ENCODE data around the gene ISCU.
"Not testable (repeated sequence)": the region's sequence is repeated elsewhere in the genome, so short reads cannot be mapped to it uniquely, and the experiment has no call there.

The ISCU gene

GRCh38 chr12:108570743-108571608, 8.6 kb downstream of the ISCU start:
- DNase-seq (ENCODE audit: low spot score), result no peak

DNA sequence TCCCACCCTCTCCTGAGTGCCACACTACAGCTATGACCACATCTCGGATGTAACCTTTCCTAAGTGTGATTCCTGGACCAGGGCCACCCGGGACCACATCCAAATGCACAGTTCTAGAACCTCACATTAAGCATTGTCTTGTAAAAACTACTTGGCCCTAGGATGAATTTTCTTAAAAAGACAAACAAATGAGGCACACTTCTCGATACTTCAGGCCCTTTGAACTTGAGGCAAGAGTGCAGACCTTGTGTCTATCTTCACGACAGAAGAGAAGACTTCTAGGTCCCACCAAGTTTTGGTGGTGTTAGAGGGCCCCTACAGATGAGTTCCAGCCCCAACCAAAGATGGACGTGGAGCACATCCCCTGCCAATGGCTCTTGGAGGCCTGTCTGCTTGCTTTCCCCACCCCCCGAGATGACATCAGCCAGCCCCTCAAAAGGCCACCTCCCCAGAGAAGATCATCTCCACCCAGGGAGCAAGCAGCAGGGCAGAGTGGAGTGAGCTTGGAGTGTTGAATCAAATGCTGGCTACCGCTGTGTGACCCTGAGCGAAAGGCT, 9.3 kb downstream of the ISCU start:
- no peak for DNase-seq (ENCODE audit: low spot score)

DNA sequence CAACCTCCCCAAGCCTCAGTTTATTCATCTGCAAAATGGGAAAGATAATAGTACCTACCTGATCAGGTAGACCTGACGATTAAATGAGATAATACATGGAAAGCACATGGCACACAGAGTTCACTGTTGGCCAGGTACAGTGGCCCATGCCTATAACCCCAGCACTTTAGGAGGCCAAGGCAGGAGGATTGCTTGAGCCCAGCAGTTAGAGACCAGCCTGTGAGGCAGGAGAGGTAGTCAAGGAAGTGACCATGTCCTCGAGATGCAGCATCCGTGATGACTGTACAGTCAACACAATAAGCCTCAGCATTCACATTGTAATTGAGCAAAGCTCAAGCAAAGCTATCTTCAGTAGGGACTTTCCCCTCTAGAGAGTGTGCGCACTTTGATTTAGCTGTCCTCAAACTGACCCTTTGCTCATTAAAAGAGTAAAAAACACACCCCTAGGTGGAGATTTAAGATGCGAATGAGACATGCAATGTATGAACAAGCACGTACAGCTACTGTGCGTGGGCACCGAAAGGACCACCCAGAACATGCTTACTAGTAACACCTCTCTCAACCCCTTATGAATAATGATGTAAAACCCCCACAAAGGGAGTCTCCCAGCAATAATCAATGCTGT, 9.9 kb downstream of the ISCU start:
- DNase-seq (ENCODE audit: low spot score), result no peak

GRCh38 chr12:108573317-108573716, 10.9 kb downstream of the ISCU start:
- DNase-seq (ENCODE audit: low spot score), result no peak

GRCh38 chr12:108574276-108574675, 11.9 kb downstream of the ISCU start:
- DNase-seq (ENCODE audit: low spot score), result not testable (repeated sequence)

DNA sequence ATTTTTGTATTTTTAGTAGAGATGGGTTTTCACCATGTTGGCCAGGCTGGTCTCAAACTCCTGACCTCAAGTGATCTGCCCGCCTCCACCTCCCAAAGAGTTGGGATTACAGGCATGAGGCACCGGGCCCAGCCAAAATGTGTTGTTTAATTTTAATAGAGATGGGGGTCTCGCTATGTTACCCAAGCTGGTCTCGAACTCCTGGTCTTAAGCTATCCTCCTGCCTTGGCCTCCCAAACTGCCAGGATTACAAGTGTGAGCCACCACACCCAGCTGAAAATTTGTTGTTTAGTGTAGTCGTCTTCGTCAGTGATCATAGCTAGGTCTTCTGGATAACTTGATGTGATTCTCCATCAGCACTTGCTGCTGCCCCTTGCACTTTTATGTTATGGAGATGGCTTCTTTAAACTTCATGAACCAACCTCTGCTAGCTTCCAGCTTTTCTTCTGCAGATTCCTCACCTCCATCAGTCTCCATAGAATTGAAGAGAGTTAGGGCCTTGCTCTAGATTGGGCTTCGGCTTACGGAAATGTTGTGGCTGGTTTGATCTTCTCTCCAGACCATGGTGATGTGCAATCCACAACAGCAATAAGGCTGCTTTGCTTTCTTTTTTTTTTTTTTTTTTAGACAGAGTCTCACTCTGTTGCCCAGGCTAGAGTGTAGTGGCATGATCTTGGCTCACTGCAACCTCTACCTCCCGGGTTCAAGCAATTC, 13.0 kb downstream of the ISCU start:
- DNase-seq (ENCODE audit: low spot score), result no peak

- no peak for DNase-seq (ENCODE audit: low spot score)
Observed at GRCh38 chr12:108576660-108577234, 14.4 kb downstream of the ISCU start.

DNA sequence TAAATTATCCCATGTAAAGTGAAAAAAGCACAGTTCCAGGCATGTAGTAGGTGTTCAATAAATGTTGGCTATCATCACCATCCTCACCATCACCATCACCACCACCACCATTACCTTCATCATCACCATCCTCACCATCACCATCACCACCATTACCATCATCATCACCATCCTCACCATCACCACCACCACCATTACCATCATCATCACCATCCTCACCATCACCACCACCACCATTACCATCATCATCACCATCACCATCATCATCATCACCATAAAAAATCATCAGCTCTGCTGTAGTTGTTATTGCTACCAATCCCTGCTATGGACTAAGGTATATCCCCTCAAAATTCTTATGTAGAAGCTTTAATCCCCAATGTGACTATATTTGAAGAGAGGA, 15.1 kb downstream of the ISCU start:
- no peak for DNase-seq (ENCODE audit: low spot score)

DNA sequence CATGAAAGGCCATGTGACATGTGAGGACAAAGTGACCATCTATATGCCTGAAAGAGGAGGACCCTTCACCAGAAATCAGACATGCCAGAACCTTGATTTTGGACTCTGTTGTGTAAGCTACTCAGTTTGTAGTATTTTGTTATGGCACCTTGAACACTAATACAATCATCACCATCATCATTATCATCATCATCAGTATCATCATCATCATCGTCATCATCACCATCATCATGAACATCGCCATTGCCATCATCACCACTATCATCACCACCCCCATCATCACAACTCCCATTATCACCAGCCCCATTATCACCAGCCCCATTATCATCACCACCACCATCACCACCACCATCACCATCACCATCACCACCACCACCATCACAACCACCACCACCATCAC, 15.9 kb downstream of the ISCU start:
- no peak for DNase-seq (ENCODE audit: low spot score)

DNA sequence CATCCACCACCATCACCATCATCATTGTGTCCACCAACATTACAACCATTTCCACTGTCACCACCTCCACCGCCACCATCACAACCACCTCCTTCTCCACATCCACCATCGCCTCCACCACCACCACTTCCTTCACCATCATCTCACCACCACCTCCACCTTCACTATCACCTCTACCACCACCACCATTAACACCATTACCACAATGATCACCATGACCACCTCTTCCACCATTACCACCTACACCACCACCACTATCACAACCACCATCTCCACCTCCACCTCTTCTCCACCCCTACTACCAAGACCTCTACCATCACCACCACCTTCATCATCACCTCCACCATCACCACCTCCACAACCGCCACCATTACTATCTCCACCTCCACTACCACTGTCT, 16.4 kb downstream of the ISCU start:
- DNase-seq (ENCODE audit: low spot score), result no peak

- DNase-seq (ENCODE audit: low spot score), result no peak
Observed at GRCh38 chr12:108580531-108580930, 18.1 kb downstream of the ISCU start.

GRCh38 chr12:108581311-108582227, 19.2 kb downstream of the ISCU start:
- no peak for DNase-seq (ENCODE audit: low spot score)

DNA sequence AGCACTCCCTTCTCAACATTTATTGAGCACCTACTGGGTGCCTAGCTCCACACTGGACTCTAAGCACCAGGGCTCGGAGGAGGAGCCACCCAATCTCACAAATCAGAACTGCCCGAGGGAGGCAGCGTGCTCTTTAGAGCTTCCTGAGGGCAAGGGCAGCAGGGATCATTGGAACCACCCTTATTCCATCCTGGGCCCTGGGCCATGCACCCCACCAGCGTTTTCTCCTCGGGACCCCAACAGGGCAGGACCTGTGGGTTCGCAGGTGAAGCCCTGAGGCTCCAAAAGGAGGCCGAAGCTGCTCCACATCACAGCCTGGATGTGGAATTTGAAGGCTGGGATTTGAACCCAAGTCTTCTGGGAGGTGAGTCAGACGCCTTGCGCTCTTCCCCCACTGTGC, 20.1 kb downstream of the ISCU start:
- no peak for DNase-seq (ENCODE audit: low spot score)

DNA sequence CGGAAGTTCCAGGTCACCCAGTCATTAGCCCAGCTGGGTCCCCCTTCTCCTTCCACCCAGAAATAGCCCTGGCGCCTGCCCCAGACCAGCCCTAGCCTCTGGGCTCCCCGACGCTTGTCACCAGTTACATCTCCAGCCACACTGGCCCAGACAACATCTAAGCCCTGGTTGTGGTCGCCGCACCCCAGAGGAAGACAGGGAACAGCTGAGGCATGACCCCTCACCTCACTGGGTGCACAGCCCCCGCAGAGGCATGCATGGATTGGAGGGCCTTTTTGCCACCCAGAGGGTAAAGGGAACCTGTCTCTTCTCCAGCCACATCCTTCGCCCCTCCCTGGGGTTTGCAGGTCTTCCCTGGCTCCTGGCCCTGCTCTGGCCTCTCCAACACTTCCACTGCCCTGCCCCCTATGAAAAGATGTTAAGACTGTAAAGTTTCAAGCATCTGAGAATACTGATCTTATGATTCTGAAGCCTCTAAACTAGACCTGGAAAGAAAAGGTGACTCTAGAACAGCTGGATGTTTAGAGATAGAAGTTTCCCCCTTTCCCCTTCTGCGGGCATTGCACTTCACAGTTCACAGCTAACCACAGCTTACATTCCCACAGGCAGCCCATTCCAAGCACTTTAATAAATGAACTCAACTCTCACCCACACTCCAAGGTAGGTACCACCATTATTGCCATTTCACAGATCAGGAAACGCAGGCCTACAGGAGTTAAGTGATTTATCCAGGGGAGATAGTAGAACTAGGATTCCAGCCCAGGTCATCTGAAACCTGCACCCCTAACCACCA, 20.8 kb downstream of the ISCU start:
- no peak for DNase-seq (ENCODE audit: low spot score)

DNA sequence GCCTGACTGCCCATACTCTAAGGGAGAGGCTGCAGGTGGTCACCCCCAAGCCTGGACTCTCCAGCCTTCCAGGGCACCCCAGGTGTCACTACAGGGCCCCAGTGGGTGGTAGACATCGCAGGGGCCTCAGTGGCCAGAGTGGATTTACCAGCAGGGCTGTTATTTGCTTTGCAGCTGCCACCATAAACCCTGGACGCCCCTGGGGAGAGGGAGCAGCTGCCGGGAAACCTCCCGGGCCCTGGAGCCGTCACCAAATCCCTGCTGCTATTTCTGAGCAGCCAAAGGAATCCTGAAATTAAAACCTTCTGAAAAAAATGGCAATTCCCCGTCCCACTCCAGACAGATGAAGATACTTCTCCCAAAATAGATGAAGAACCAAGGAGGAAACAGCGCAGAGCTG, 21.6 kb downstream of the ISCU start:
- no peak for DNase-seq (ENCODE audit: low spot score)

GRCh38 chr12:108584456-108585065, 22.2 kb downstream of the ISCU start:
- DNase-seq (ENCODE audit: low spot score), result no peak

DNA sequence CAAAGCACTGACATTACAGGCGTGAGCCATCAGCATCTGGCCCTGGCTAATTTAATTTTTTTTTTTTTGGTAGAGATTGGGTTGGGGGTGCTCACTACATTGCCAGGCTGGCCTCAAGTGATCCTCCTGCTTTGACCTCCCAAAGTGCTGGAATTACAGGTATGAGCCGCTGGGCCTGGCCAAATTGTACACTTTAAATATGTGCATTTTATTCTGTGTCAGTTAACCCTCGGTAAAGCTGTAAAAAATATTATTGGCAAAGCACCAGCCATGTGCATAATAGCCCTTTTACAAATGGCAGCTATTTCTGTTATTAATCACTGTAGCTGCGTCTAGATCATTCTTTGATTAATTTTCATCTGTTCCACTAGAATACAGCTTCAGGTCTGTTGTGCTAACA, 23.5 kb downstream of the ISCU start:
- DNase-seq (ENCODE audit: low spot score), result no peak

DNA sequence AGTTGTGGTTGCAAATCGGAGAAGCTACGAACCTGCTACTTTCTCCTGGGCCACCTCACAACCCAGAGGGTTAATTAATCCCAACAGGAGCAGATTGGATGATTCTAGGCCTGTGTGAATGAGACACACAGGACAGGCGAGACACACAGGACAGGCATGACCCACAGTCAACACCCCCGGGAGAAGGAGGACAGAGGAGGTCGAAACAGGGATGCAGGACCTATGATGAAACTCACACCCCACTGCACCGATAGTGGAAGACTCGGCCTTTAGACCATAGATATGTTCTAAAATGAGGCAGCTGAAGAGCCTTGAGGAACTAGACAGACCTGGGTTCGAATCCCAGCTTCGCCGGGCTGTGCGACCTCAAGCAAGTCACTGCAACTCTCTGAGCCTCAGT, 23.9 kb downstream of the ISCU start:
- no peak for DNase-seq (ENCODE audit: low spot score)

- DNase-seq (ENCODE audit: low spot score), result peak; percentile 70
Observed at GRCh38 chr12:108587826-108588225, 25.4 kb downstream of the ISCU start.
